Measurements from ENCODE around the gene B4GALNT1.

DNA sequence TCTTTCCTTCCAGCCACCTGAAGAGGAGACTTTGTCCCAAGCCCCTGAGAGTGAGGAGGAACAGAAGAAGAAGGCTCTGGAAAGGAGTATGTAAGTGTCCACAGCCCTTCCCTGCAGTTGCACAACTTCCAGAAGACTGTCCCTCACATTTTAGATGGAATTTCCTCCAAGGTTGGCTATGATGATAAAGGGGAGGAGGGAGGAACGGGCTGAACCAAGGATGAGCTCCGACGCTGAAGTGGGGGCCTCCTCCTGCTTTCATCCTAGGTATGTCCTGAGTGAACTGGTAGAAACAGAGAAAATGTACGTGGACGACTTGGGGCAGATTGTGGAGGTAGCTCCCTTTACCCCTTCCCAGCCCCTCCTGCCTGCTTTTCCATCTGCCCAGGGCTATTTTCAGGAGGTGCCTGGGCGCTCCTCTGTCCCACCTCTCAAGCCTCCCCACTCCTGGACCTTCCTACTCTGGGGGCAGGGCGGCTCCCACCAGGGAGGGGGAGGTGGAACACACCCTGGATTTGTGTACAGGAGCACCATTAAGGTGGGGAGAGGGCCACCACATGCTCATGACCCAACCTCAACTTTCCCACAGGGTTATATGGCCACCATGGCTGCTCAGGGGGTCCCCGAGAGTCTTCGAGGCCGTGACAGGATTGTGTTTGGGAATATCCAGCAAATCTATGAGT, 19.4 kb downstream of the B4GALNT1 start:
- TF ChIP-seq CTCF (CRISPR knock-in tag; IDR thresholded peaks at IDR 0.05), result no peak
- no peak for TF ChIP-seq MXD4 (CRISPR knock-in tag; IDR thresholded peaks at IDR 0.05)
- TF ChIP-seq POLR2A (IDR thresholded peaks at IDR 0.05; ENCODE audit: insufficient read depth in 1 of 2, low read depth in 2 of 2, low read length in 2 of 2), result no peak
- no peak for TF ChIP-seq ZHX1 (CRISPR knock-in tag; IDR thresholded peaks at IDR 0.05; ENCODE audit: low read depth)
- TF ChIP-seq MAZ (IDR thresholded peaks at IDR 0.05; ENCODE audit: borderline replicate concordance, low read depth, low read length), result no peak
- TF ChIP-seq MAZ (CRISPR knock-in tag; IDR thresholded peaks at IDR 0.05; ENCODE audit: low read depth), result no peak
- TF ChIP-seq, protein P1, sequence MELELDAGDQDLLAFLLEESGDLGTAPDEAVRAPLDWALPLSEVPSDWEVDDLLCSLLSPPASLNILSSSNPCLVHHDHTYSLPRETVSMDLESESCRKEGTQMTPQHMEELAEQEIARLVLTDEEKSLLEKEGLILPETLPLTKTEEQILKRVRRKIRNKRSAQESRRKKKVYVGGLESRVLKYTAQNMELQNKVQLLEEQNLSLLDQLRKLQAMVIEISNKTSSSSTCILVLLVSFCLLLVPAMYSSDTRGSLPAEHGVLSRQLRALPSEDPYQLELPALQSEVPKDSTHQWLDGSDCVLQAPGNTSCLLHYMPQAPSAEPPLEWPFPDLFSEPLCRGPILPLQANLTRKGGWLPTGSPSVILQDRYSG (CRISPR knock-in tag; IDR thresholded peaks at IDR 0.05), result no peak
- TF ChIP-seq, protein P2, sequence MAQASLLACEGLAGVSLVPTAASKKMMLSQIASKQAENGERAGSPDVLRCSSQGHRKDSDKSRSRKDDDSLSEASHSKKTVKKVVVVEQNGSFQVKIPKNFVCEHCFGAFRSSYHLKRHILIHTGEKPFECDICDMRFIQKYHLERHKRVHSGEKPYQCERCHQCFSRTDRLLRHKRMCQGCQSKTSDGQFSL (CRISPR knock-in tag; IDR thresholded peaks at IDR 0.05), result no peak
- no peak for TF ChIP-seq ZFP36L1 (CRISPR knock-in tag; IDR thresholded peaks at IDR 0.05)
- no peak for TF ChIP-seq ATF6 (CRISPR knock-in tag; conservative IDR thresholded peaks at IDR 0.05)
- no peak for TF ChIP-seq SMARCC2 (IDR thresholded peaks at IDR 0.05)
- TF ChIP-seq MXI1 (IDR thresholded peaks at IDR 0.05; ENCODE audit: borderline replicate concordance, low read depth, low read length), result no peak
- no peak for TF ChIP-seq ZNF326 (CRISPR knock-in tag; IDR thresholded peaks at IDR 0.05; ENCODE audit: borderline replicate concordance)
- TF ChIP-seq FOXM1 (CRISPR knock-in tag; IDR thresholded peaks at IDR 0.05), result no peak
- TF ChIP-seq NFE2L1 (CRISPR knock-in tag; IDR thresholded peaks at IDR 0.05; ENCODE audit: borderline replicate concordance), result no peak
